GM21390 (cell line): ENCODE measurements around the gene CEACAM1.
"Not testable (repeated sequence)": the region's sequence is repeated elsewhere in the genome, so short reads cannot be mapped to it uniquely, and the experiment has no call there.

Source experiments
- ATAC-seq: cut with Tn5 transposase; IDR thresholded peaks from one replicate; pipeline ENCODE4 v1.9.1; 2021; ENCODE audit not compliant: unreplicated experiment

The CEACAM1 gene

GRCh38 chr19:42528354-42529247 lies at the start of gene CEACAM1:
Gene CEACAM1, minus strand, starts transcription at chr19:42528481. Its CDS starts 107 bp downstream, at chr19:42528374.
- ATAC-seq, result no peak

GRCh38 chr19:42577016-42577415 lies 48.7 kb upstream of the CEACAM1 start:
- ATAC-seq, result no peak

- no peak for ATAC-seq
Observed at GRCh38 chr19:42576241-42576640, 48.0 kb upstream of the CEACAM1 start.

GRCh38 chr19:42573642-42574041 lies 45.4 kb upstream of the CEACAM1 start:
- ATAC-seq, result no peak

GRCh38 chr19:42571116-42571515 lies 42.8 kb upstream of the CEACAM1 start:
- no peak for ATAC-seq

GRCh38 chr19:42569193-42569592 lies 40.9 kb upstream of the CEACAM1 start:
- no peak for ATAC-seq

- no peak for ATAC-seq
Observed at GRCh38 chr19:42568006-42568405, 39.7 kb upstream of the CEACAM1 start.

GRCh38 chr19:42567567-42567966 lies 39.3 kb upstream of the CEACAM1 start:
- ATAC-seq, result no peak

GRCh38 chr19:42563352-42564210 lies 35.3 kb upstream of the CEACAM1 start:
- ATAC-seq, result no peak

- no peak for ATAC-seq
Observed at GRCh38 chr19:42561512-42561911, 33.2 kb upstream of the CEACAM1 start.

GRCh38 chr19:42560731-42561130 lies 32.5 kb upstream of the CEACAM1 start:
- no peak for ATAC-seq

GRCh38 chr19:42558450-42559150 lies 30.3 kb upstream of the CEACAM1 start:
- no peak for ATAC-seq

GRCh38 chr19:42557386-42557871 lies 29.1 kb upstream of the CEACAM1 start:
- ATAC-seq, result not testable (repeated sequence)

GRCh38 chr19:42555801-42556200 lies 27.5 kb upstream of the CEACAM1 start:
- no peak for ATAC-seq

- no peak for ATAC-seq
Observed at GRCh38 chr19:42555317-42555716, 27.0 kb upstream of the CEACAM1 start.

GRCh38 chr19:42554046-42554575 lies 25.8 kb upstream of the CEACAM1 start:
- ATAC-seq, result no peak

GRCh38 chr19:42553292-42554045 lies 25.2 kb upstream of the CEACAM1 start:
- no peak for ATAC-seq

GRCh38 chr19:42552086-42553065 lies 24.1 kb upstream of the CEACAM1 start:
- no peak for ATAC-seq

GRCh38 chr19:42550521-42550920 lies 22.2 kb upstream of the CEACAM1 start:
- not testable (repeated sequence) for ATAC-seq
